ENCODE measurements around the gene FEN1. TPM values are rescaled to one million over a fixed set of nuclear protein-coding genes. Genes with fewer than 3 reads are reported as not detected.
A peak's percentile ranks its signal among the peaks of the same experiment; 100 is the strongest.

The FEN1 gene
- total and polyA plus RNA-seq, 2 of the 8 experiments (the other 6 are each of a cell fraction or from before 2014, with no cell fraction given): 52.6 to 86.1 TPM

GRCh38 chr11:61747967-61748285, 44.8 kb upstream of the FEN1 start:
- Histone ChIP-seq H4K5ac (ENCODE audit: insufficient read length, low read depth, low read length) (no peak overlapping the region), H3K9me3 (ENCODE audit: insufficient read depth in 2 of 2, low read depth in 1 of 2, low read length in 1 of 2) (no peaks in the 10 kb centered on the region), H3K23me2 (ENCODE audit: low read depth, low read length) (no peaks in the 10 kb centered on the region; the same call in 1 of the 2 replicates), H2BK20ac (ENCODE audit: low read length) (no peak overlapping the region), H3K4me3 (ENCODE audit: extremely low read depth in 1 of 4, insufficient read depth in 2 of 4, low read depth in 3 of 4, low read length in 4 of 4) (no peak overlapping the region), H3K4me2 (ENCODE audit: insufficient read depth in 1 of 2, low read depth in 2 of 2, low read length in 2 of 2) (no peak overlapping the region), H4K91ac (replicated peaks; ENCODE audit: insufficient read length, low read length) (peak overlapping the region; percentile 2), H3K18ac (ENCODE audit: extremely low read depth, low read length) (0 out of 2 replicates have a peak overlapping the region, but pooled peaks have one; percentile 10), H3K79me1 (ENCODE audit: low read depth, low read length) (no peaks in the 10 kb centered on the region), H2BK15ac (ENCODE audit: low read length) (no peak overlapping the region), H3K79me2 (ENCODE audit: control insufficient read depth in 1 of 2, insufficient read depth in 2 of 2, low read length in 2 of 2) (no peaks in the 10 kb centered on the region), H2BK12ac (ENCODE audit: low read depth, low read length) (0 out of 2 replicates have a peak overlapping the region, but pooled peaks have one; percentile 85), H3K14ac (ENCODE audit: insufficient read length) (no peak overlapping the region), H3K27me3 (replicated peaks in 1 of 4; ENCODE audit: control insufficient read depth in 3 of 4, extremely low read depth in 1 of 4, insufficient read depth in 3 of 4, low read length in 3 of 4) (peaks cover 0 to 10% (median 7%) of the 10 kb centered on the region in 4 experiments; a peak in 6 of 7 replicates), H3K23ac (ENCODE audit: insufficient read length) (no peak overlapping the region), H3K4ac (replicated peaks; ENCODE audit: insufficient read length, low read depth, low read length) (no peak overlapping the region), H2BK120ac (replicated peaks; ENCODE audit: low read depth, low read length) (no peak overlapping the region), H3K27ac (ENCODE audit: low read depth, low read length) (no peak overlapping the region), H4K20me1 (replicated peaks in 1 of 2; ENCODE audit: control insufficient read depth in 1 of 2, insufficient read depth in 2 of 2, low read length in 2 of 2) (no peaks in the 10 kb centered on the region), H3K56ac (replicated peaks; ENCODE audit: insufficient read length, low read depth, low read length) (no peak overlapping the region), H2AK5ac (ENCODE audit: low read depth, low read length) (no peak overlapping the region), H4K8ac (ENCODE audit: extremely low read depth, insufficient read depth, low read length) (no peak overlapping the region), H3K4me1 (replicated peaks in 1 of 4; ENCODE audit: control insufficient read depth in 3 of 4, insufficient read depth in 4 of 4, low read length in 3 of 4) (peaks cover 6 to 26% (median 10%) of the 10 kb centered on the region in 4 experiments), H3K36me3 (ENCODE audit: control insufficient read depth in 2 of 4, insufficient read depth in 4 of 4, low read length in 3 of 4) (peaks cover 0 to 3% (median 0%) of the 10 kb centered on the region in 4 experiments; a peak in 1 of 8 replicates), H2AFZ (ENCODE audit: low read length) (no peak overlapping the region), H3K9ac (replicated peaks in 1 of 4; ENCODE audit: extremely low read depth in 1 of 4, low read depth in 3 of 4, low read length in 3 of 4) (no peak overlapping the region), H2BK5ac (ENCODE audit: low read depth, low read length) (0 out of 2 replicates have a peak overlapping the region, but pooled peaks have one; percentile 24)
- WGBS, 2 experiments (ENCODE audit: extremely low coverage in 1 of 2, insufficient coverage in 1 of 2, insufficient read length in 1 of 2, insufficient replicate concordance in 2 of 2, low coverage in 1 of 2, low lambda C conversion rate in 2 of 2, missing lambda C conversion rate in 1 of 2): 57% methylated on average over 3 of the region's 3 CpGs; no CpG with 5 or more reads in 1 of the 2 experiments
- CTCF ChIA-PET (ENCODE audit: partially characterized antibody): interaction anchor here (0.7 to 9.2 kb wide), 33 partner anchors 8 to 216 kb away, joined by 3 to 168 read pairs (median 5); partner anchors contain the start of genes FADS1, FEN1 and TMEM258
- FAIRE-seq (no peak), DNase-seq (ENCODE audit: low read depth in 1 of 2, low spot score in 2 of 2) (no peak)
- POLR2A ChIA-PET (ENCODE audit: partially characterized antibody): interaction anchor here (0.6 to 8.9 kb wide), 8 partner anchors 19 to 152 kb away, joined by 3 to 87 read pairs (median 4); partner anchors contain the start of genes FADS2, FEN1 and TMEM258
- TF ChIP-seq CTBP2 (IDR thresholded peaks at IDR 0.05; ENCODE audit: borderline replicate concordance, insufficient read depth, insufficient read length, low read length) (no peak), BACH1 (IDR thresholded peaks at IDR 0.05; ENCODE audit: low read length) (no peak), RNF2 (IDR thresholded peaks at IDR 0.05; ENCODE audit: borderline replicate concordance, low read depth, low read length, missing control alignments, poor library complexity, severe bottlenecking) (no peak), PHF8 (conservative IDR thresholded peaks at IDR 0.05; ENCODE audit: low read depth, low read length) (no peak), NANOG (IDR thresholded peaks at IDR 0.05; ENCODE audit: insufficient read depth, low read depth, low read length, poor library complexity, severe bottlenecking) (no peak), YY1 (IDR thresholded peaks at IDR 0.05; ENCODE audit: low read depth, low read length) (no peak), SP1 (IDR thresholded peaks at IDR 0.05; ENCODE audit: low read depth, low read length) (no peak), POLR2AphosphoS5 (IDR thresholded peaks at IDR 0.05; ENCODE audit: low read depth, low read length) (no peak), SRF (IDR thresholded peaks at IDR 0.05; ENCODE audit: low read depth, low read length) (no peak), RXRA (IDR thresholded peaks at IDR 0.05; ENCODE audit: insufficient read depth, low read depth, low read length) (no peak), FOSL1 (IDR thresholded peaks at IDR 0.05; ENCODE audit: insufficient read depth, low read depth, low read length) (no peak), CBX8 (IDR thresholded peaks at IDR 0.05; ENCODE audit: borderline replicate concordance, low read depth, low read length) (no peak), HDAC2 (IDR thresholded peaks at IDR 0.05; ENCODE audit: borderline replicate concordance in 1 of 2, low read depth in 2 of 2, low read length in 2 of 2) (no peak)
